AG10803 (cell line): ENCODE measurements around the gene XPNPEP1.
A peak's percentile ranks its signal among the peaks of the same experiment; 100 is the strongest.

Experiments
- DNase-seq: peaks from one replicate; pipeline ENCODE4 v3.0.0; 2010; ENCODE audit warnings: low read depth
- H3K4me3 ChIP-seq: 2 replicates; pipeline ENCODE4 v1.5.1; 2011; ENCODE audit warnings: mild to moderate bottlenecking, low read length, control low read depth
- CTCF ChIP-seq: conservative IDR thresholded peaks from 2 replicates; pipeline ENCODE4 v1.5.1; 2011; ENCODE audit warnings: mild to moderate bottlenecking, low read length, control low read depth, inconsistent platforms

The XPNPEP1 gene

GRCh38 chr10:109932391-109932790 lies 9.1 kb upstream of the XPNPEP1 start:
- no peak for DNase-seq
- no peak overlapping the region for H3K4me3 ChIP-seq
- no peak for TF ChIP-seq CTCF

- H3K4me3 ChIP-seq: no peak overlapping the region
- DNase-seq: peak; percentile 84
- no peak for TF ChIP-seq CTCF
Measured at GRCh38 chr10:109931163-109931562, 7.9 kb upstream of the XPNPEP1 start.

- DNase-seq: peak; percentile 78
- no peak for TF ChIP-seq CTCF
- no peak overlapping the region for H3K4me3 ChIP-seq
Measured at GRCh38 chr10:109929501-109930219, 6.3 kb upstream of the XPNPEP1 start.

- TF ChIP-seq CTCF: no peak
- DNase-seq: peak; percentile 61
Measured at GRCh38 chr10:109928475-109928891, 5.2 kb upstream of the XPNPEP1 start.

GRCh38 chr10:109926825-109927224 lies 3.5 kb upstream of the XPNPEP1 start:
- TF ChIP-seq CTCF: no peak

More at GRCh38 chr10:109928475-109928891, 5.2 kb upstream of the XPNPEP1 start:
- no peak overlapping the region for H3K4me3 ChIP-seq

GRCh38 chr10:109926061-109926745 lies 2.9 kb upstream of the XPNPEP1 start:
- DNase-seq: peak; percentile 54
- TF ChIP-seq CTCF: no peak
- H3K4me3 ChIP-seq: no peak overlapping the region

More at GRCh38 chr10:109926825-109927224, 3.5 kb upstream of the XPNPEP1 start:
- H3K4me3 ChIP-seq: no peak overlapping the region
- no peak for DNase-seq
